Measurements from ENCODE around the gene ZNF525. TPM values are rescaled to one million over a fixed set of nuclear protein-coding genes. Genes with fewer than 3 reads are reported as not detected.
"Not testable (repeated sequence)": the region's sequence is repeated elsewhere in the genome, so short reads cannot be mapped to it uniquely, and the experiment has no call there.

Gene ZNF525
- polyA plus RNA-seq, 1 donor (not counting 4 experiments of a cell fraction or from before 2014, with no cell fraction given), result 9.5 TPM

- dilution Hi-C loops (cut with MboI; ENCODE audit: extremely low pct_ligation_motif_present, low sequenced_read_pairs), result no loop called here
- H3K27ac ChIP-seq (ENCODE audit: control insufficient read depth, insufficient read depth, low read length), result peak within 1 kb of the TSS; percentile 82
- FAIRE-seq (no peak), DNase-seq (ENCODE audit: low read depth, low spot score) (peak; percentile 41)
- no peaks in the 10 kb centered on the region for H3K27me3 ChIP-seq (ENCODE audit: control insufficient read depth, extremely low read depth, insufficient read depth, low read length)
- no peak for TF ChIP-seq EZH2 (IDR thresholded peaks at IDR 0.05; ENCODE audit: low read length)
- peak; percentile 13 to 58 (median 34) for TF ChIP-seq CTCF (optimal IDR thresholded peaks at IDR 0.05 in 1 of 3, IDR thresholded peaks at IDR 0.05 in 1 of 3, conservative IDR thresholded peaks at IDR 0.05 in 1 of 3; ENCODE audit: extremely low read depth in 1 of 3, insufficient read depth in 2 of 3, low read length in 3 of 3)
- H3K9me3 ChIP-seq (ENCODE audit: control insufficient read depth, low read depth, low read length), result peaks cover 2% of the 10 kb centered on the region
- no peaks in the 10 kb centered on the region for H4K20me1 ChIP-seq (ENCODE audit: control insufficient read depth, extremely low read depth, insufficient read depth, low read length)
- H3K9me1 ChIP-seq (ENCODE audit: control insufficient read depth, extremely low read depth, insufficient read depth, low read length), result no peaks in the 10 kb centered on the region
- peaks cover 3 to 5% of the 10 kb centered on the region in 2 experiments for H3K36me3 ChIP-seq (ENCODE audit: control insufficient read depth in 2 of 2, extremely low read depth in 1 of 2, insufficient read depth in 2 of 2, low read length in 2 of 2)
- H3K4me1 ChIP-seq (ENCODE audit: control insufficient read depth, extremely low read depth, insufficient read depth, low read length), result peaks cover 5% of the 10 kb centered on the region
- peak within 1 kb of the TSS; percentile 84 for H3K9ac ChIP-seq (ENCODE audit: control insufficient read depth, extremely low read depth, insufficient read depth, low read length)
- H3K4me2 ChIP-seq (ENCODE audit: control insufficient read depth, extremely low read depth, insufficient read depth, low read depth, low read length), result peak within 1 kb of the TSS; percentile 88
- H3K79me2 ChIP-seq (ENCODE audit: control insufficient read depth, insufficient read depth, low read length), result peaks cover 17% of the 10 kb centered on the region
- peak within 1 kb of the TSS; percentile 61 to 82 (median 82) for H3K4me3 ChIP-seq (ENCODE audit: control insufficient read depth in 2 of 3, extremely low read depth in 1 of 3, insufficient read depth in 2 of 3, low read depth in 1 of 3, low read length in 3 of 3)
- H2AFZ ChIP-seq (ENCODE audit: control insufficient read depth, low read length), result peak within 1 kb of the TSS; percentile 89
These were observed 29.7 kb downstream of the ZNF525 start, which contains the start of gene ZNF765 for GRCh38 chr19:53394974-53395839. Gene ZNF765, plus strand, starts transcription at chr19:53395149. Its CDS starts 2,867 bp downstream, at chr19:53398016.

DNA sequence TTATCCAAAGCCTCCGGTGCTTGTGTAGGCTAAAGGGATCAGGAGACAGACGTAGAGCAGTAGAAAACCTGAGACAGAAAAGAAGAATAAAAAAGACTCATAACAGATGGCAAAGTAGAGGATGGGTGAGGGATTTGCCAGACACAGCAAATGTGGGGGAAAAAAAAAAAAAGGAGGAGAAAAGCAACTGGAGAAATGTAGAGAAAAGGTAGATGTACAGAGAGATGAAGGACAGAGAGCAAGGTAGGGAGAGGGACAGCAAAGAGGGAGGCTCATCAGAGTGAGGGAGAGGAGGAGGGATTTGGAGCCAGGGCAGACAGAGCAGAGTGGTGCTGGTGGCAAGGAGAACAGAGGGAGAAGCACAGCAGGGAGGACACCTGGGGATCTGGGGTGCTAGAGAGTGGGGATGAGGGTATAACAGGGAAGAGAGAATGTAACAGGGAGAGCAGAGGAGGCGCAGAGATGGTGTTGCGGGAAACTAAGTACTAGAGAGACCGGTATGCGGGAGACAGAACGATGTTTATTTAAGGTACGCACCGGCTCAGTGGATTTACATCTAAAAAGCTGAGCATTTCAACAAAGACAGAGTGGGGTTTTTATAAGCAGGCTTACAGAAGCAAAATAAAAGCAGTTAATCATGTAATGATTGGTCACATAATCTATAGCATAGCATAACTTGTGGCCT lies 30.5 kb downstream of the ZNF525 start:
- not testable (repeated sequence) for H3K36me3 ChIP-seq (ENCODE audit: control insufficient read depth in 2 of 2, extremely low read depth in 1 of 2, insufficient read depth in 2 of 2, low read length in 2 of 2)
- H3K27ac ChIP-seq (ENCODE audit: control insufficient read depth, insufficient read depth, low read length), result peak overlapping the region; percentile 82

More for the DNA sequence above, 30.5 kb downstream of the ZNF525 start:
- DNase-seq (ENCODE audit: low read depth, low spot score); FAIRE-seq; H3K27me3 ChIP-seq (ENCODE audit: control insufficient read depth, extremely low read depth, insufficient read depth, low read length); H3K4me1 ChIP-seq (ENCODE audit: control insufficient read depth, extremely low read depth, insufficient read depth, low read length); H3K9me1 ChIP-seq (ENCODE audit: control insufficient read depth, extremely low read depth, insufficient read depth, low read length); H3K9me3 ChIP-seq (ENCODE audit: control insufficient read depth, low read depth, low read length); H4K20me1 ChIP-seq (ENCODE audit: control insufficient read depth, extremely low read depth, insufficient read depth, low read length); dilution Hi-C loops (cut with MboI; ENCODE audit: extremely low pct_ligation_motif_present, low sequenced_read_pairs): not testable (repeated sequence)
- H3K4me2 ChIP-seq (ENCODE audit: control insufficient read depth, extremely low read depth, insufficient read depth, low read depth, low read length), result peak overlapping the region; percentile 88
- peak overlapping the region; percentile 88 for H2AFZ ChIP-seq (ENCODE audit: control insufficient read depth, low read length)
- peak overlapping the region; percentile 61 to 82 (median 82) for H3K4me3 ChIP-seq (ENCODE audit: control insufficient read depth in 2 of 3, extremely low read depth in 1 of 3, insufficient read depth in 2 of 3, low read depth in 1 of 3, low read length in 3 of 3)
- peaks cover 17% of the 10 kb centered on the region for H3K79me2 ChIP-seq (ENCODE audit: control insufficient read depth, insufficient read depth, low read length)
- H3K9ac ChIP-seq (ENCODE audit: control insufficient read depth, extremely low read depth, insufficient read depth, low read length), result peak overlapping the region; percentile 84

All from keratinocyte (primary cell).